Gastroesophageal sphincter (tissue), 3 donors: ENCODE measurements around the gene PTH2R.

Experiments
- CTCF ChIP-seq, 4 experiments: fragments of 200-600 bp in 2 of 4; fragments of 450-650 bp in 2 of 4; sonication (generic) in 1 of 4; IDR thresholded peaks; one replicate each; pipeline ENCODE4 v1.5.1; 2017 to 2019; ENCODE audit warnings: antibody characterized with exemption in 4 of 4, mild to moderate bottlenecking in 2 of 4, moderate library complexity in 2 of 4
- POLR2A ChIP-seq, 2 donors: fragments of 450-650 bp; IDR thresholded peaks; one replicate each; pipeline ENCODE4 v1.6.1; 2017; ENCODE audit warnings: antibody characterized with exemption in 2 of 2, mild to moderate bottlenecking in 2 of 2, moderate library complexity in 1 of 2
- POLR2AphosphoS5 ChIP-seq: sonication (generic); formaldehyde crosslinking; IDR thresholded peaks from one replicate; pipeline ENCODE4 v1.6.1; 2017; ENCODE audit warnings: antibody characterized with exemption

GRCh38 chr2:208358758-208359631, 47.6 kb upstream of the PTH2R start:
- TF ChIP-seq CTCF (IDR thresholded peaks at IDR 0.05) (no peak), POLR2AphosphoS5 (no peak), POLR2A (IDR thresholded peaks at IDR 0.05) (no peak)
